ENCODE measurements around the gene GPR160. TPM values are rescaled to one million over a fixed set of nuclear protein-coding genes. Genes with fewer than 3 reads are reported as not detected.
"Not testable (repeated sequence)": the region's sequence is repeated elsewhere in the genome, so short reads cannot be mapped to it uniquely, and the experiment has no call there.

GPR160 gene
- total and polyA plus RNA-seq, 8 donors = 0.58 to 70.1 (median 48.1) TPM

DNA sequence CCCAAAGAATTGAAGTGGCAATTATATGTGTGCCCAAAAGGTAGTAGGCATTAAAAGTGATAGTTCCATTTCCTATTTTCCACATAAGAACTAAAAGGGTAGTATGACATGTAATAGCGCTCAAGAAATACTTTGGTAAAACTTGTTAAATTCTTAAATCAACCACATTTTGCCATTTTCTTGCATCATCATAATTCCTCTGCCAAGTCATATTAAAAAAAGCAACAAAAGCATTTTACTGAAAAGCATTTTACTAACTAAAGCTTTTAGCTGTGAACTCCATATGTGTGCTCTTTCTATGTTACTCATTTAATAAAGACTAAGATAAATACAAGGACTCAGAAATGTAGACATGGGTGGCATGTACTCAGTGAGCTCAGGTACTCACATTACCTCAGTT is 70.1 kb downstream of the GPR160 start:
- Histone ChIP-seq H3K4me3 (no peak overlapping the region), H3K4me1 (peaks cover 0 to 15% (median 4%) of the 10 kb centered on the region in 4 donors), H3K36me3 (peaks cover 22 to 90% (median 69%) of the 10 kb centered on the region in 4 donors), H3K9me3 (no peaks in the 10 kb centered on the region), H3K27me3 (no peaks in the 10 kb centered on the region), H3K27ac (no peak overlapping the region)
- intact Hi-C loops (cut with DNase I; ENCODE audit: low total_unique reads) = no loop called here
- DNase-seq = no peak
- TF ChIP-seq POLR2AphosphoS5 (IDR thresholded peaks at IDR 0.05) (no peak), EP300 (IDR thresholded peaks at IDR 0.05) (no peak), POLR2A (IDR thresholded peaks at IDR 0.05) (no peak)
- TF ChIP-seq, protein P1, sequence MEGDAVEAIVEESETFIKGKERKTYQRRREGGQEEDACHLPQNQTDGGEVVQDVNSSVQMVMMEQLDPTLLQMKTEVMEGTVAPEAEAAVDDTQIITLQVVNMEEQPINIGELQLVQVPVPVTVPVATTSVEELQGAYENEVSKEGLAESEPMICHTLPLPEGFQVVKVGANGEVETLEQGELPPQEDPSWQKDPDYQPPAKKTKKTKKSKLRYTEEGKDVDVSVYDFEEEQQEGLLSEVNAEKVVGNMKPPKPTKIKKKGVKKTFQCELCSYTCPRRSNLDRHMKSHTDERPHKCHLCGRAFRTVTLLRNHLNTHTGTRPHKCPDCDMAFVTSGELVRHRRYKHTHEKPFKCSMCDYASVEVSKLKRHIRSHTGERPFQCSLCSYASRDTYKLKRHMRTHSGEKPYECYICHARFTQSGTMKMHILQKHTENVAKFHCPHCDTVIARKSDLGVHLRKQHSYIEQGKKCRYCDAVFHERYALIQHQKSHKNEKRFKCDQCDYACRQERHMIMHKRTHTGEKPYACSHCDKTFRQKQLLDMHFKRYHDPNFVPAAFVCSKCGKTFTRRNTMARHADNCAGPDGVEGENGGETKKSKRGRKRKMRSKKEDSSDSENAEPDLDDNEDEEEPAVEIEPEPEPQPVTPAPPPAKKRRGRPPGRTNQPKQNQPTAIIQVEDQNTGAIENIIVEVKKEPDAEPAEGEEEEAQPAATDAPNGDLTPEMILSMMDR (IDR thresholded peaks at IDR 0.05) = no peak
- 88 to 100% (median 100%) methylated on average over 1 of the region's 1 CpG for whole genome bisulfite sequencing, 5 donors

DNA sequence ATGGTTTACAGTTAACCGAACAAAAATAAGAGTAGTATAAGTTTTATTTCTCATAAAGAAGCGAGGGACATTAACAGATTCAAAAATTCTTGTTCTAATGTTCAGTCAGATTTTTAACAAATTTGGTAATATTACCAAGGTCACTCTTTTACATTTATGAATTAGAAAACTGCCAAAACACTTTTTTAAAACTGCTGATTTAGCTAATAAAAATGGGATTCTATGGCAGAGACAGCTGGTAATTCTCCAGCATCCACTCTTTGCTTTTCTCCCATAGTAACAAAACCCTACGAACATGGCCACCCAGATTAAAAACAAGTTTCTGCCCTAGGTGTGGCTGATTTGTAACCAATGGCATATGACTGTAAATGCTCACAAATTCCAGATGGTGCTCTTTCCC is 71.2 kb downstream of the GPR160 start:
- Histone ChIP-seq H3K9me3 (no peaks in the 10 kb centered on the region), H3K27me3 (no peaks in the 10 kb centered on the region), H3K27ac (no peak overlapping the region), H3K4me3 (no peak overlapping the region), H3K4me1 (peaks cover 0 to 15% (median 4%) of the 10 kb centered on the region in 4 donors), H3K36me3 (peaks cover 32 to 90% (median 70%) of the 10 kb centered on the region in 4 donors)
- TF ChIP-seq POLR2AphosphoS5 (IDR thresholded peaks at IDR 0.05) = no peak
- no peak for TF ChIP-seq EP300 (IDR thresholded peaks at IDR 0.05)
- TF ChIP-seq POLR2A (IDR thresholded peaks at IDR 0.05) = no peak
- TF ChIP-seq, protein P1 (IDR thresholded peaks at IDR 0.05) = no peak
- WGBS, 5 donors = 84 to 94% (median 86%) methylated on average over 3 of the region's 3 CpGs
- no peak for DNase-seq
- intact Hi-C loops (cut with DNase I; ENCODE audit: low total_unique reads) = no loop called here

DNA sequence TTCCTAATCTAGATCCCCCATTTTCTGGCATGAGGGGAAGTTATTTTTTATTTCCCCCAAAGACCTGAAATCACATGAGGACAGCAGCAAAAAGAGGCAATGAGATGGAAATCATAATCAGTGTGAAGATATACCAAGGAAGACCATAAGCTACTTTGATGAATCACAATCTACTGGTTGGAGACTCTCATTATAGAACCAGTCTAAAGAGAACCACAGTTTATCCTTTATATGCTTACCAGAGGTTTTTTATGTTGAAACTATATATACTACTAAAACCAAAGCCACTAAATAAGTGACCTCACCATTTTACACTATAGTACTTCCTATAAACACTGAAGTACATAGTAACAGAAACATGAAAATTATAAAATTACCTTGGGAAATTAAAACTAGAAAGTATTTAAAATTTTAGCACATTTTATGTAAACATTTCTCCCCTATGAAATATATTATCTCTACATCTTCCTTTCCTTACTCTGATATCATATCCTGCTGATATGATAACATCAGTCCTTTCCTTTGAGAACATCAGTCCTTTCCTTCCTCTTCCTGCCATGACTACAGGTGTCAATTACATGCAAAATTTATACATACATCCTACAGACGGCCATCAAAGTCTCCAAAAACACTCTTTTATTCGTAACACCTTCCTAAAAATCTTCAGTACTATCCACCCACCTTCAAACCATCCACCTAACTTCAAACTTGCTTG is 71.9 kb downstream of the GPR160 start:
- peaks cover 0 to 15% (median 4%) of the 10 kb centered on the region in 4 donors for H3K4me1 ChIP-seq
- no peak overlapping the region for H3K4me3 ChIP-seq
- intact Hi-C loops (cut with DNase I; ENCODE audit: low total_unique reads) = no loop called here
- H3K27me3 ChIP-seq = no peaks in the 10 kb centered on the region
- TF ChIP-seq, protein P1 (IDR thresholded peaks at IDR 0.05) = no peak
- TF ChIP-seq POLR2A (IDR thresholded peaks at IDR 0.05) = no peak
- TF ChIP-seq EP300 (IDR thresholded peaks at IDR 0.05) = no peak
- TF ChIP-seq POLR2AphosphoS5 (IDR thresholded peaks at IDR 0.05) = no peak
- DNase-seq = no peak
- peaks cover 32 to 88% (median 71%) of the 10 kb centered on the region in 4 donors for H3K36me3 ChIP-seq
- 84 to 95% (median 89%) methylated on average over 2 of the region's 2 CpGs for WGBS, 5 donors
- H3K9me3 ChIP-seq = no peaks in the 10 kb centered on the region
- H3K27ac ChIP-seq = no peak overlapping the region

DNA sequence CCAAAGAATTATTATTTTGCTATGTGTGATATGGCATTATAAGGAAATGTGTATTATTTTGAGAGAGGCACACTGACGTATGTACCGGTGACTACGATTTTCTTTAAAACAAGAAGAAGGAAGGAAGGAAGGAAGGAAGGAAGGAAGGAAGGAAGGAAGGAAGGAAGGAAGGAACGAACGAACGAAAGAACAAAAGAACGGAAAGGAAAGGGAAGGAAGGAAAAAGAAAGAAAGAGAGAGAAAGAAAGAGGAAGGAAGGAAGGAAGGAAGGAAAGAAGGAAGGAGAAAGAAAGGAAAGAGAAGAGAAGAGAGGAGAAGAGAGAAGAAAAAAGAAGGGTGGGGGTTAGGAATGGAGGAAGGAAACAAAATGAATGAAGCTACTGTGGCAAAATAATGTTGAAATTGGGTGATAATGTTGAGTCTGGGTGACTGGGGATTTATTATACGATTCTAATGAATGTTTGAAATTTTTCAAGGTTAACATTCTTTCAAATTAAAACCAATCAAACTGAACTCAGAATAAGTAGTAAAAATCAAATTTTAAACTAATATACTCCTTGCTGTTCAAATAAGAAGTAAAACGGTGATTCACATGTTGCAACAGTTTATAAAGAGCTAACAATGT is 73.5 kb downstream of the GPR160 start:
- Histone ChIP-seq H3K27ac (no peak overlapping the region), H3K9me3 (no peaks in the 10 kb centered on the region), H3K4me3 (no peak overlapping the region), H3K27me3 (no peaks in the 10 kb centered on the region), H3K36me3 (peaks cover 38 to 93% (median 75%) of the 10 kb centered on the region in 4 donors), H3K4me1 (peaks cover 0 to 15% (median 4%) of the 10 kb centered on the region in 4 donors)
- no peak for DNase-seq
- TF ChIP-seq EP300 (IDR thresholded peaks at IDR 0.05) (no peak), POLR2AphosphoS5 (IDR thresholded peaks at IDR 0.05) (no peak), POLR2A (IDR thresholded peaks at IDR 0.05) (no peak)
- TF ChIP-seq, protein P1 (IDR thresholded peaks at IDR 0.05) = no peak
- 83 to 91% (median 89%) methylated on average over 8 to 9 of the region's 9 CpGs for WGBS, 5 donors
- intact Hi-C loops (cut with DNase I; ENCODE audit: low total_unique reads) = no loop called here

DNA sequence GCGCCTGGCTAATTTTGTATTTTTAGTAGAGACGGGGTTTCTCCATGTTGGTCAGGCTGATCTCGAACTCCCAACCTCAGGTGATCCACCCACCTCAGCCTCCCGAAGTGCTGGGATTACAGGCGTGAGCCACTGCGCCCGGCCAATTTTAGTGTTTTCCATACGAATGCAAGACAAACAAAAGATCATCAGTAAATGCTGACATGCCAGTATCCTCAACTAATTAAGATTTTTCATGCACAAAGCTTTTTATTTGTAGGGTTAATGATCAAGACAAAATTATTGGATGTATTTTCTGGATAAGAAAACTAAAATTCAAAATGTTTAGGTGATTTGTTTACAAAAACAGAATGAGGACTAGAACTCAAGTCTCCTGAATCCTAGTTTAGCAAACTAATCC is 76.4 kb downstream of the GPR160 start:
- H3K9me3 ChIP-seq; H3K27me3 ChIP-seq; H3K27ac ChIP-seq; DNase-seq; H3K4me1 ChIP-seq; H3K4me3 ChIP-seq; intact Hi-C loops (cut with DNase I; ENCODE audit: low total_unique reads): not testable (repeated sequence)
- peaks cover 41 to 96% (median 88%) of the 10 kb centered on the region in 4 donors for H3K36me3 ChIP-seq
- 85 to 99% (median 94%) methylated on average over 8 of the region's 8 CpGs for WGBS, 5 donors

Data from stomach (tissue), 9 donors.